Epithelial cell of esophagus (primary cell): Measurements from ENCODE around the gene PNLIPRP3.

Experiments
- DNase-seq: peaks from one replicate; pipeline ENCODE4 v3.0.0; 2010; ENCODE audit warnings: low read depth
- H3K4me3 ChIP-seq: 2 replicates; pipeline ENCODE4 v1.5.1; 2011; ENCODE audit warnings: mild to moderate bottlenecking, low read length, control low read depth
- TF ChIP-seq, protein P1 (sequence below): IDR thresholded peaks from 2 replicates; pipeline ENCODE4 v1.5.1; 2011; ENCODE audit warnings: low read depth, mild to moderate bottlenecking, low read length, control low read depth, inconsistent platforms; ENCODE audit not compliant: insufficient read depth; ENCODE audit errors: missing control alignments

The PNLIPRP3 gene

DNA sequence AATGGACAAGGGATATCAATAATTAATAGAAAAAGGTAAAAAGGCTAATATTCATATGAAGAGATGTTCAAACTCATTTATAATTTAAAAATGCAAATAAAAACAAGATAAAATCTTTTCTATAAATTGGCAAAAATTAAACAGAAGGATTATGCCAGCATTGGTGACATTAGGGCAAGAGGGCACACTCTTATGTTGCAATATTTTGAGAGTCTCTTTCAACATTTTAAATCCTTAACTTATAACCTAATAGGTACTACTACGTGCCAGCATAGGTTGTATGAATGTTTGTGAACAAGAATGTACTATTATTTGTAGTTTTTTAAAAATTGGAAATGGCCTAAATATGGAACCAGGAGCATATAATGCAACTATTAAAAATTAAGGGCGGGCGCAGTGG lies 24.8 kb upstream of the PNLIPRP3 start:
- DNase-seq = no peak
- TF ChIP-seq, protein P1, sequence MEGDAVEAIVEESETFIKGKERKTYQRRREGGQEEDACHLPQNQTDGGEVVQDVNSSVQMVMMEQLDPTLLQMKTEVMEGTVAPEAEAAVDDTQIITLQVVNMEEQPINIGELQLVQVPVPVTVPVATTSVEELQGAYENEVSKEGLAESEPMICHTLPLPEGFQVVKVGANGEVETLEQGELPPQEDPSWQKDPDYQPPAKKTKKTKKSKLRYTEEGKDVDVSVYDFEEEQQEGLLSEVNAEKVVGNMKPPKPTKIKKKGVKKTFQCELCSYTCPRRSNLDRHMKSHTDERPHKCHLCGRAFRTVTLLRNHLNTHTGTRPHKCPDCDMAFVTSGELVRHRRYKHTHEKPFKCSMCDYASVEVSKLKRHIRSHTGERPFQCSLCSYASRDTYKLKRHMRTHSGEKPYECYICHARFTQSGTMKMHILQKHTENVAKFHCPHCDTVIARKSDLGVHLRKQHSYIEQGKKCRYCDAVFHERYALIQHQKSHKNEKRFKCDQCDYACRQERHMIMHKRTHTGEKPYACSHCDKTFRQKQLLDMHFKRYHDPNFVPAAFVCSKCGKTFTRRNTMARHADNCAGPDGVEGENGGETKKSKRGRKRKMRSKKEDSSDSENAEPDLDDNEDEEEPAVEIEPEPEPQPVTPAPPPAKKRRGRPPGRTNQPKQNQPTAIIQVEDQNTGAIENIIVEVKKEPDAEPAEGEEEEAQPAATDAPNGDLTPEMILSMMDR = no peak
- H3K4me3 ChIP-seq = no peak overlapping the region

DNA sequence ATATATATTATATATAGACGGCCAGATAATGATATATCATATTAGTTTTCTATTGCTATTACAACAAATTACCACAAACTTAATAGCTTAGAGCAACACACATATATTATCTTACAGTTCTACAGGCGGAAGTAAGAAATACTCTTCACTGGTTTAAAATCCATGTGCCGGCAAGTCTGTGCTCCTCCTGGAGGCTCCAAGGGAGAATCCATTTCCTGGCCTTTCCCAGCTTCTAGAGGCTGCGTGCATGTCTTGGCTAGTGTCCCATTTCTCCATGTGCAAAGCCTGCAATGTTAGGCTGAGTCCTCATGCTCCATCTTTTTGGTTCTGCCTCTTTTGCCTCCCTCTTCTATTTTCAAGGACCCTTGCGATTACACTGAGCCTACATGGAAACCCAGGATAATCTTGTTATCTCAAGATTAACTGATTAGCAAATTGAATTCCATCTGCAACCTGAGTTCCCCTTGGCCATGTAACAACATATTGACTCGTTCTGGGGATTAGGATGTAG lies 23.9 kb upstream of the PNLIPRP3 start:
- no peak overlapping the region for H3K4me3 ChIP-seq
- TF ChIP-seq, protein P1 = no peak
- no peak for DNase-seq

DNA sequence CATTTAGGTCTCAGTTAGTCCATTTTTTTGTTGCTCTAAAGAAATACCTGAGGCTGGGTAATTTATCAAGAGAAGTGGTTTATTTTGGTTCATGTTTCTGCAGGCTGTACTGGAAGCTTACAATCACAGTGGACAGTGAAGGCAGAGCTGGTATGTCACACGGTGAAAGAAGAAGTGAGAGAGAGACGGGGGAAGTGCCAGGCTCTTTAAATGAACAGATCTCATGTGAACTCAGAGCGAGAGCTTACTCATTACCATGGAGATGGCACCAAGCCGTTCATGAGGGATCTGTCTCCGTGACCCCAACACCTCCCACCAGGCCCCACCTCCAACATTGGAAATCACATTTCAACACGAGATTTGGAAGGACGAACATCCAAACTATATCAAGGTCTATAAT lies 18.9 kb upstream of the PNLIPRP3 start:
- TF ChIP-seq, protein P1 = no peak

DNA sequence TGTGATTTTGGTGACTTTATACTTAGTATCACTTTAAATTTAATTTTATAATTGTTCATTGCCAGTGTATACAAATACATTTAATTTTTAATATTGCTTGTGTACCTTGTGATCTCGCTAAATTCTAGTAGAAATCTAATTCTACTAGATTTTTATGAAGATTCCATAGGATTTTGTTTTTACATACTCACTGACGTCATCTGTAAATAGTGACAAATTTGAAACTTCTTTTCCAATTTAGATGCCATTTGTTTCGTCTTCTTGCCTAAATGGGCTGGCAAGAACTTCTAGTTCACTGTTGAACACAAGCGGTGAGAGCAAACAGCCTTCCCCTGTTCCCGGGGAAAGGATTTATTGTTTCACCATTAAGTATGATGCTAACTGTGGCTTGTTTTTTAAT lies 17.3 kb upstream of the PNLIPRP3 start:
- no peak overlapping the region for H3K4me3 ChIP-seq
- TF ChIP-seq, protein P1 = no peak
- DNase-seq = no peak

More for the DNA sequence above, 18.9 kb upstream of the PNLIPRP3 start:
- no peak for DNase-seq
- H3K4me3 ChIP-seq = no peak overlapping the region

DNA sequence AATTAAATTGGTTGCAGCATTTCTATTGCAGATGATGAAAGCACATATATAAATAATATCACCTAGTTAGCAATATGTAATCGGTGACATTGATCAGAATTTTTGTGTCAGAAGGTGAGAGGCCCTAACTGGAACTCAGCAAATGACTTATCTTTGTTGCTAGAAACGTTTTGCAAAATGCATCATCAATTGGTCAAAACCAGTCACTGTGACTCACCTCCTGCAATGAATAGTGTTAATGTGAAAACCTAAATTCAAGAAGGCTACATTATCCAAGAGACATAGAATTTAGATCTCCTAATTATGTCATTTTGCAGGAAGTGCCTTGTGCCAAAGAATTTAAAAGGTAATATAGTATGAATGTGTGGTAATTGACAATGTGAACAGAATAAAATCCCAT lies 9.8 kb upstream of the PNLIPRP3 start:
- TF ChIP-seq, protein P1 = no peak
- H3K4me3 ChIP-seq = no peak overlapping the region
- DNase-seq = peak; percentile 82

DNA sequence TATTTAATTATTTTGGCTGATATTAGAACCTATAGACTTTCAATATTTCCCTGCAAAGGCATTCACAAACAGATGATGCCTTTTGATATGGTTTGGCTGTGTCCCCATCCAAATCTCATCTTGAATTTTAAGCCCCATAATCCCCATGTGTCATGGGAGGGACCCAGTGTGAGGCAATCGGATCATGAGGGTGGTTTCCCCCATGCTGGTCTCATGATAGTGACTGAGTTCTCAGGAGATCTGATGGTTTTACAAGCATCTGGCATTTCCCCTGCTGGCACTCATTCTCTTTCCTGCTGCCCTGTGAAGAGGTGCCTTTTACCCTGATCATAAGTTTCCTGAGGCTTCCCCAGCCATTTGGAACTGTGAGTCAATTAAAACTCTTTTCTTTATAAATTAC lies 9.3 kb upstream of the PNLIPRP3 start:
- no peak overlapping the region for H3K4me3 ChIP-seq
- TF ChIP-seq, protein P1 = no peak
- DNase-seq = peak; percentile 56

DNA sequence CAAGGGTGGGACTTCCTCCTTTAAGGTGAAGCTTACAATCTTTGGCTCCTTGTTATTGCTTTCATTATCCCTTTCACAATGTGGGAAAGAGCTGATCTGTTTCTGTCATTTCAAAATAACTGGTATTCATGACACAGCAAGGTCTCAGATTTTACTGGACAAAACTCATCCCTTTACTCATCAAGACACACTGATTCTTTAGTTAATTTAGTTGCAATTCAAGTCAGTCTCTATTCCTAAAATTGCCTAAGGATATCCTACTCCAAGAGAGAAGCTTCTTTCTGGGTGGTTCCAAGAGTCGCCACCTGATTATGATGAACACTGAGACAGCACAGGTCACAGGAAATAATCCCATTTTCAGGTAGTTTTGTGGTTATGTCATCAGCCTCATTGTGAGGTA lies 5.8 kb upstream of the PNLIPRP3 start:
- TF ChIP-seq, protein P1 = no peak
- H3K4me3 ChIP-seq = no peak overlapping the region
- peak; percentile 55 for DNase-seq
